HG03457 (cell line): Measurements from ENCODE around the gene WDR45.

Experiments
- ATAC-seq: cut with Tn5 transposase; IDR thresholded peaks from one replicate; pipeline ENCODE4 v1.9.1; 2021; ENCODE audit warnings: moderate number of reproducible peaks; ENCODE audit not compliant: unreplicated experiment

Gene WDR45

GRCh38 chrX:49053223-49054072, 26.2 kb downstream of the WDR45 start:
- no peak for ATAC-seq

GRCh38 chrX:49043987-49044281, 35.8 kb downstream of the WDR45 start:
- no peak for ATAC-seq

- ATAC-seq, result peak; percentile 85
These were observed 36.3 kb downstream of the WDR45 start, which contains the start of gene TFE3 for GRCh38 chrX:49043220-49043986. Gene TFE3, minus strand, starts transcription at chrX:49043357. Its CDS starts 131 bp downstream, at chrX:49043226.

- ATAC-seq, result peak; percentile 19
These were observed 37.0 kb downstream of the WDR45 start for GRCh38 chrX:49042581-49043219.

- ATAC-seq, result no peak
These were observed 37.7 kb downstream of the WDR45 start for GRCh38 chrX:49041744-49042580.

GRCh38 chrX:49040376-49040955, 39.2 kb downstream of the WDR45 start:
- ATAC-seq, result no peak

- ATAC-seq, result no peak
These were observed 39.9 kb downstream of the WDR45 start for GRCh38 chrX:49039598-49040375.

GRCh38 chrX:49037883-49038475, 41.7 kb downstream of the WDR45 start:
- no peak for ATAC-seq

- ATAC-seq, result no peak
These were observed 49.4 kb downstream of the WDR45 start for GRCh38 chrX:49030283-49030682.

- no peak for ATAC-seq
These were observed 49.8 kb downstream of the WDR45 start for GRCh38 chrX:49029876-49030275.
